Body of pancreas (tissue), 4 donors: ENCODE data around the gene MBNL1.

ENCODE experiments used
- POLR2A ChIP-seq, 3 donors: fragments of 450-650 bp; IDR thresholded peaks; one replicate each; pipeline ENCODE4 v1.6.1; 2016; ENCODE audit warnings: antibody characterized with exemption in 3 of 3, mild to moderate bottlenecking in 2 of 3
- TF ChIP-seq, protein P1 (sequence below), 7 experiments: fragments of 450-650 bp in 4 of 7; fragments of 200-600 bp in 3 of 7; sonication (generic) in 3 of 7; IDR thresholded peaks; one replicate each; pipeline ENCODE4 v1.5.1; 2016 to 2019; ENCODE audit warnings: antibody characterized with exemption in 7 of 7

DNA sequence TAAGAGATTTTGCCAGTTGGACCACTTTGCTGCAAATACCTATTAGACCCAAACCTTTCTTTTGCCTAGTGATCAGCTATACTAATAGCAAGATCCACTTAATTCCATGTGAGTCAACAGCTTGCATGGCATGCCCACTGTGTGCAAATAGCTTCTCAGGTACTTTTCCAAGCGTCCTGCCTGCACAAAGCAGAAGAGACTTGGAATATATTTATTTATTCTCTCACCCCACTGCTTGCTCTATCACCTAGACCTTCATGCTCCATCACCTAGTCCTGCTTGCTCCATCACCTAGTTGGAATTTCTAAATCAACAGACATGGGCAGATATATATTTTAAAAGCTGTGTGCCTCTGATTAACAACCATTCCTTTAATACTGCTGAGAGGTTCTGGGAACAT, 47.6 kb downstream of the MBNL1 start:
- TF ChIP-seq, protein P1, sequence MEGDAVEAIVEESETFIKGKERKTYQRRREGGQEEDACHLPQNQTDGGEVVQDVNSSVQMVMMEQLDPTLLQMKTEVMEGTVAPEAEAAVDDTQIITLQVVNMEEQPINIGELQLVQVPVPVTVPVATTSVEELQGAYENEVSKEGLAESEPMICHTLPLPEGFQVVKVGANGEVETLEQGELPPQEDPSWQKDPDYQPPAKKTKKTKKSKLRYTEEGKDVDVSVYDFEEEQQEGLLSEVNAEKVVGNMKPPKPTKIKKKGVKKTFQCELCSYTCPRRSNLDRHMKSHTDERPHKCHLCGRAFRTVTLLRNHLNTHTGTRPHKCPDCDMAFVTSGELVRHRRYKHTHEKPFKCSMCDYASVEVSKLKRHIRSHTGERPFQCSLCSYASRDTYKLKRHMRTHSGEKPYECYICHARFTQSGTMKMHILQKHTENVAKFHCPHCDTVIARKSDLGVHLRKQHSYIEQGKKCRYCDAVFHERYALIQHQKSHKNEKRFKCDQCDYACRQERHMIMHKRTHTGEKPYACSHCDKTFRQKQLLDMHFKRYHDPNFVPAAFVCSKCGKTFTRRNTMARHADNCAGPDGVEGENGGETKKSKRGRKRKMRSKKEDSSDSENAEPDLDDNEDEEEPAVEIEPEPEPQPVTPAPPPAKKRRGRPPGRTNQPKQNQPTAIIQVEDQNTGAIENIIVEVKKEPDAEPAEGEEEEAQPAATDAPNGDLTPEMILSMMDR (IDR thresholded peaks at IDR 0.05) = no peak
- no peak for TF ChIP-seq POLR2A (IDR thresholded peaks at IDR 0.05)
